ENCODE results near the gene STOX2. TPM values are rescaled to one million over a fixed set of nuclear protein-coding genes. Genes with fewer than 3 reads are reported as not detected.

Gene STOX2
- total and polyA plus RNA-seq, 2 of the 8 experiments (the other 6 are each of a cell fraction or from before 2014, with no cell fraction given), result 5.5 to 20.0 TPM

GRCh38 chr4:184053434-184053833, 148.3 kb downstream of the STOX2 start:
- Histone ChIP-seq H3K9ac (replicated peaks in 1 of 4; ENCODE audit: extremely low read depth in 1 of 4, low read depth in 3 of 4, low read length in 3 of 4) (no peak overlapping the region), H2AK5ac (ENCODE audit: low read depth, low read length) (no peak overlapping the region), H3K79me2 (ENCODE audit: control insufficient read depth in 1 of 2, insufficient read depth in 2 of 2, low read length in 2 of 2) (no peaks in the 10 kb centered on the region), H3K4me3 (ENCODE audit: extremely low read depth in 1 of 4, insufficient read depth in 2 of 4, low read depth in 3 of 4, low read length in 4 of 4) (no peak overlapping the region), H3K23ac (ENCODE audit: insufficient read length) (no peak overlapping the region), H3K79me1 (ENCODE audit: low read depth, low read length) (no peaks in the 10 kb centered on the region), H4K5ac (ENCODE audit: insufficient read length, low read depth, low read length) (no peak overlapping the region), H3K4ac (replicated peaks; ENCODE audit: insufficient read length, low read depth, low read length) (no peak overlapping the region), H3K23me2 (ENCODE audit: low read depth, low read length) (no peaks in the 10 kb centered on the region), H3K56ac (replicated peaks; ENCODE audit: insufficient read length, low read depth, low read length) (no peak overlapping the region), H3K27ac (ENCODE audit: low read depth, low read length) (no peak overlapping the region), H3K18ac (ENCODE audit: extremely low read depth, low read length) (no peak overlapping the region), H2BK20ac (ENCODE audit: low read length) (no peak overlapping the region), H2AFZ (ENCODE audit: low read length) (no peak overlapping the region), H2BK5ac (ENCODE audit: low read depth, low read length) (no peak overlapping the region), H3K27me3 (replicated peaks in 1 of 4; ENCODE audit: control insufficient read depth in 3 of 4, extremely low read depth in 1 of 4, insufficient read depth in 3 of 4, low read length in 3 of 4) (no peaks in the 10 kb centered on the region), H2BK12ac (ENCODE audit: low read depth, low read length) (no peak overlapping the region), H4K8ac (ENCODE audit: extremely low read depth, insufficient read depth, low read length) (no peak overlapping the region), H4K20me1 (replicated peaks in 1 of 2; ENCODE audit: control insufficient read depth in 1 of 2, insufficient read depth in 2 of 2, low read length in 2 of 2) (no peaks in the 10 kb centered on the region), H3K36me3 (ENCODE audit: control insufficient read depth in 2 of 4, insufficient read depth in 4 of 4, low read length in 3 of 4) (no peaks in the 10 kb centered on the region), H2BK15ac (ENCODE audit: low read length) (no peak overlapping the region), H4K91ac (replicated peaks; ENCODE audit: insufficient read length, low read length) (no peak overlapping the region), H3K4me1 (replicated peaks in 1 of 4; ENCODE audit: control insufficient read depth in 3 of 4, insufficient read depth in 4 of 4, low read length in 3 of 4) (peaks cover 0 to 4% (median 2%) of the 10 kb centered on the region in 4 experiments; a peak in 5 of 7 replicates), H3K4me2 (ENCODE audit: insufficient read depth in 1 of 2, low read depth in 2 of 2, low read length in 2 of 2) (no peak overlapping the region), H3K14ac (ENCODE audit: insufficient read length) (no peak overlapping the region), H2BK120ac (replicated peaks; ENCODE audit: low read depth, low read length) (no peak overlapping the region), H3K9me3 (ENCODE audit: insufficient read depth in 2 of 2, low read depth in 1 of 2, low read length in 1 of 2) (peaks cover 0 to 4% of the 10 kb centered on the region in 2 experiments; a peak in 1 of 4 replicates)
- ChIA-PET POLR2A (ENCODE audit: partially characterized antibody) (no interaction called here), CTCF (ENCODE audit: partially characterized antibody) (interaction anchor here (0.6 to 2.1 kb wide), 4 partner anchors 8 to 295 kb away, joined by 3 to 11 read pairs (median 4); no protein-coding TSS in a partner anchor)
- DNase-seq (ENCODE audit: low read depth in 1 of 2, low spot score in 2 of 2) (no peak), FAIRE-seq (no peak)
- no peak for TF ChIP-seq KDM4A (IDR thresholded peaks at IDR 0.05; ENCODE audit: low read depth, low read length, severe bottlenecking)
- no peak for TF ChIP-seq POLR2A (IDR thresholded peaks at IDR 0.05; ENCODE audit: control extremely low read depth in 1 of 2, low read depth in 2 of 2, low read length in 2 of 2)
- no peak for TF ChIP-seq PHF8 (conservative IDR thresholded peaks at IDR 0.05; ENCODE audit: low read depth, low read length)
- 84% methylated on average over 5 of the region's 5 CpGs; no CpG with 5 or more reads in 1 of the 2 experiments for WGBS, 2 experiments (ENCODE audit: extremely low coverage in 1 of 2, insufficient coverage in 1 of 2, insufficient read length in 1 of 2, insufficient replicate concordance in 2 of 2, low coverage in 1 of 2, low lambda C conversion rate in 2 of 2, missing lambda C conversion rate in 1 of 2)
